Activated naive CD8-positive, alpha-beta T cell treated with anti-CD3 and anti-CD28 coated beads for 36 hours (primary cell): ENCODE data around the gene TMEM229B. TPM values are rescaled to one million over a fixed set of nuclear protein-coding genes. Genes with fewer than 3 reads are reported as not detected.

ENCODE experiments used
- DNase-seq: peaks from one replicate; pipeline ENCODE4 v3.0.0; 2021
- H3K27ac Mint-ChIP-seq: one replicate; pipeline ENCODE4 v1.8.0; 2022; ENCODE audit warnings: mild to moderate bottlenecking, moderate library complexity, mixed read lengths
- H3K27me3 Mint-ChIP-seq: one replicate; pipeline ENCODE4 v1.8.0; 2022; ENCODE audit warnings: mild to moderate bottlenecking, mixed read lengths
- H3K36me3 Mint-ChIP-seq: one replicate; pipeline ENCODE4 v1.8.0; 2021; ENCODE audit warnings: mild to moderate bottlenecking, mixed read lengths
- H3K4me1 Mint-ChIP-seq: one replicate; pipeline ENCODE4 v1.8.0; 2021; ENCODE audit warnings: mixed read lengths
- H3K4me3 Mint-ChIP-seq: one replicate; pipeline ENCODE4 v1.8.0; 2022; ENCODE audit warnings: mild to moderate bottlenecking, moderate library complexity, mixed read lengths
- H3K9me3 Mint-ChIP-seq: one replicate; pipeline ENCODE4 v1.8.0; 2022; ENCODE audit warnings: mixed read lengths
- total RNA-seq, 2 experiments: library from RNA; stranded (reverse); gene quantifications; one replicate each; pipeline ENCODE4 v1.2.3, GENCODE V29; 2021

Gene TMEM229B
- total RNA-seq, 2 experiments from 2014 or later, result 3.1 to 3.5 TPM

DNA sequence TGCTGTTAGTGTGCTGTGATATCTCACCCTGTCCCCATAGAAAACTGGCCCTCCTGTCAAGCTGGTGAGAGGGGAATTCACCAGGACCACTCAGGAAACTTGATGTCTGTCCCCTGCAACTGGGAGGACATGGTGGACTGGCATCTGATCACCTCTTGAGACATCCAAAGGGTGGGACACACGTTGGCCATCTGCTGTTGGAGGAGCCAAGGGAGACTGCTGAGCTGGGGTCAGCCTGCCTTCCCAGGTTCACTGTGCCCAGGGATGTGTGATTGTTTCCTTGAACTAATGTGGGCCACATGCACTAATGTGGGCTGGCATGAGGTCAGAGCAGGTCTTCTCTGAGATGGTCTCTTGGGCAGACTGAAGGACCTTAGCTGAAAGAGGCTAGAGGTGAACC, 16.7 kb upstream of the TMEM229B start:
- Mint-ChIP-seq H3K4me3 (no peak overlapping the region), H3K27me3 (no peaks in the 10 kb centered on the region), H3K4me1 (no peaks in the 10 kb centered on the region), H3K27ac (no peak overlapping the region), H3K9me3 (no peaks in the 10 kb centered on the region), H3K36me3 (no peaks in the 10 kb centered on the region)
- DNase-seq, result no peak

DNA sequence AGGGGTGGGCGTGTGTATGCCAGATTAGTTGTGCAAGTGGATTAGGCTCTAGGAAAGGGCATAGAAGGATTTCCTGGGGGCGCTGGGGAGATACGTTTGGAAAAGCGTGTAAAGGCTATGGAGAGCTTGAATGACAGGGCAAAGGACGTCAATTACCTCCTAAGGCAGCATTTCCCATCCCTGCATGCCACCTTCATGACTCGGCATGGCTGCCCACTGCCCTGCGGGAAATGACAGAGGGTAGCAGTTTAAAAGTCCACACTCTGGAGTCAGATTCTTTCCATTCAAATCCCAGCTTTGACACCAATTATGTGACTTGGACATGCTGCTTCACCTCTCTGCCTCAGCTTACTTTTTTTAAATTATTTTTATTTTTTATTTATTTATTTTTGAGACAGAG, 14.8 kb upstream of the TMEM229B start:
- H3K27me3 Mint-ChIP-seq, result no peaks in the 10 kb centered on the region
- H3K4me1 Mint-ChIP-seq, result no peaks in the 10 kb centered on the region
- H3K9me3 Mint-ChIP-seq, result no peaks in the 10 kb centered on the region
- H3K36me3 Mint-ChIP-seq, result no peaks in the 10 kb centered on the region
- DNase-seq, result no peak
- H3K27ac Mint-ChIP-seq, result no peak overlapping the region
- H3K4me3 Mint-ChIP-seq, result no peak overlapping the region

- Mint-ChIP-seq H3K27ac (no peak overlapping the region), H3K9me3 (no peaks in the 10 kb centered on the region), H3K36me3 (no peaks in the 10 kb centered on the region), H3K4me1 (peaks cover 3% of the 10 kb centered on the region), H3K4me3 (no peak overlapping the region), H3K27me3 (no peaks in the 10 kb centered on the region)
- no peak for DNase-seq
Observed at GRCh38 chr14:67502867-67503266, 14.3 kb upstream of the TMEM229B start.

DNA sequence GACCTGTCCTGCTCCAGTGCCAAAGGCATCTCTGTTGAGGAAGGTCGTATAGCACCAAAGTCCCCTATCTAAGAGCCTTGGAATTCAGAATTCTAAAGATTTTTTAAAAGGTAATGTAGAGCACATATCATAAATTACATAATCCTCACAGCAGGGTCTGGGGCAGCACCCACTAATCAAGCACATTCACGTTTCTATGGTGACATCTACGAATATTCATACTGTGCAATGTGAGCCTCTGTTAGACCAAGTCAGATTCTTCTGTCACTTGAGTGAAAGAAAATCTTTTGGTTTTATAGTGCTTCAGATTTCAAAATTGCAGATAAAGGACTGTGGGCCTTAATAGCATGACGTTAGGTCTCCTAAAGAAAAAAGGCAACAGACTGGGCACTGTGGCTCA, 13.1 kb upstream of the TMEM229B start:
- Mint-ChIP-seq H3K27me3 (no peaks in the 10 kb centered on the region), H3K4me1 (peaks cover 9% of the 10 kb centered on the region), H3K27ac (no peak overlapping the region), H3K36me3 (no peaks in the 10 kb centered on the region), H3K9me3 (no peaks in the 10 kb centered on the region), H3K4me3 (no peak overlapping the region)
- DNase-seq, result no peak

DNA sequence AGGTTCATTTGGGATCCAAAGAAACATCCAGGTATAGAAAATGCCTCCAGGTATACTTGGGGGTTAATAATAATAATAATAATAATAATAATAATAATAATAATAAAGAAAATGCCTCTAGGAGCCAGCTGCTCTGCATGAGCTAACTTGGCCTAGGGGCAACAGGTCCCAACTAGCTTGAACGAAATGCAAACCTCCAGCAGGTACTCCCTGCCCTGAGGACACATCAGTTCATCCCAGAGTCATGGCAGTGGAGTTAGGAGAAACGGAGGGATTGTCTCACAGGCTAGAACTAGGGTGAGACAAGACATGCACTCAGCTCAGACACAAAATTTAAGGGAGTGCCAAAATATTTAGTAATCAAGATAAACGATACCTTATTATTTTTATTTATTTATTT, 12.5 kb upstream of the TMEM229B start:
- H3K36me3 Mint-ChIP-seq, result no peaks in the 10 kb centered on the region

DNA sequence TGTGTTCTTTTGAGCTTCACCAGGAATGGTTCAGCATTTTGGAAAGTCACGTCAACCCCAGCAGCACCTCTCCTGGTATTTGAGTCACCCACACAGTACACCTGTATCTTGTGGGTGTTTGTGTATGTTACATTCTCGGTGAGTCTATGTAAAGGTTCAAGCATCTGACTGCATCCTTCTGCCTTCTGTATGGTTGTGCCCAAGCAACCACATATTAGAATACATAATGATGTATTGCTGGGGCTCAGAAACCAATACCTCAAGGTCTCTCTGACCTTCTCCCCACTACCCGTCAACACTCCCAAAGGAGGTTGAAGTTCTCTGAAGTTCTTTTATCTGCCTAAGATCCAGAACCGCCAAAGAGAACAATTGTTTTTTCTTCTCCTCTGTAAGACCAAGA, 9.2 kb upstream of the TMEM229B start:
- DNase-seq, result no peak
- peaks cover 9% of the 10 kb centered on the region for H3K4me1 Mint-ChIP-seq
- H3K36me3 Mint-ChIP-seq, result peaks cover 8% of the 10 kb centered on the region
- H3K4me3 Mint-ChIP-seq, result no peak overlapping the region
- H3K27ac Mint-ChIP-seq, result no peak overlapping the region
- peaks cover 13% of the 10 kb centered on the region for H3K9me3 Mint-ChIP-seq
- H3K27me3 Mint-ChIP-seq, result no peaks in the 10 kb centered on the region

More for the DNA sequence above, 12.5 kb upstream of the TMEM229B start:
- no peak overlapping the region for H3K27ac Mint-ChIP-seq
- DNase-seq, result no peak
- no peak overlapping the region for H3K4me3 Mint-ChIP-seq
- no peaks in the 10 kb centered on the region for H3K27me3 Mint-ChIP-seq
- no peaks in the 10 kb centered on the region for H3K9me3 Mint-ChIP-seq
- H3K4me1 Mint-ChIP-seq, result peaks cover 9% of the 10 kb centered on the region

DNA sequence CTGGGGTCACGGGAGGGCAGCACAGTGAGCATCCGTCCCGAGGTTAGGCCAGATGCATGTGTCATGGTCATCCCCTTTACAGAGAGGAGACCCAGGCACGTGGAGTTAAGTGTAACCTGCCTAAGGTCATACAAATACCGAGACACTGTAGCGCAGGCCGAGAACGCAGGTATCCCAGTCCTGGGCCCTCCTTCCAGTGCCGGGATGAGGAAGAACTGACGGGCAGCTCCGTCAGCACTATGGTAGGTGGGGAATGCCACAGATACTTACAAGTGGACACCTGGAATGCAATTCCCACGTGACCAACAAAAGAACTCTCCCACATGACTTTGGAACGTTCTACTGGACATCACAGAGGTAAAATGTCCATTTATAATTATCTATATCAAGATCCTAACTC, 8.7 kb upstream of the TMEM229B start:
- no peak overlapping the region for H3K27ac Mint-ChIP-seq
- DNase-seq, result no peak
- H3K9me3 Mint-ChIP-seq, result peaks cover 17% of the 10 kb centered on the region
- H3K4me3 Mint-ChIP-seq, result no peak overlapping the region
- no peaks in the 10 kb centered on the region for H3K27me3 Mint-ChIP-seq
- H3K4me1 Mint-ChIP-seq, result peaks cover 9% of the 10 kb centered on the region
- peaks cover 11% of the 10 kb centered on the region for H3K36me3 Mint-ChIP-seq

DNA sequence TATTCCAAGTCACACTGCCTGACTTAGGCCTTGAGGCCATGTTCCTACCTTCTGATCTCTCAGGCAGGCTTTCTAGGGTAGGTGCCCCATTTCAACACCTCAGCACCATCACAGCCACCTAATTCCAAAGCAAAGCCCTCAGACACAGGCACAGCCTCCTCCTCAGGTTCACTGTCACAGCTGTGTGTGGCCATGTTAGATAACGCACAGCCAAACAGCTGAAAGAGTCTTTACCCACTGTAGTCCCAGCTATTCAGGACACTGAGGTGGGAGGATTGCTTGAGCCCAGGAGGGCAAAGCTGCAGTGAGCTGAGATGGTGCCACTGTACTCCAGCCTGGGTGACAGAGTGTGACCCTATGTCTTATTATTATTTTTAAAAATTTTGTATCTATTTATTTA, 7.3 kb upstream of the TMEM229B start:
- peaks cover 11% of the 10 kb centered on the region for H3K36me3 Mint-ChIP-seq
- peaks cover 11% of the 10 kb centered on the region for H3K4me1 Mint-ChIP-seq
- no peak for DNase-seq
- peaks cover 17% of the 10 kb centered on the region for H3K9me3 Mint-ChIP-seq
- H3K27me3 Mint-ChIP-seq, result no peaks in the 10 kb centered on the region
- no peak overlapping the region for H3K4me3 Mint-ChIP-seq
- no peak overlapping the region for H3K27ac Mint-ChIP-seq

DNA sequence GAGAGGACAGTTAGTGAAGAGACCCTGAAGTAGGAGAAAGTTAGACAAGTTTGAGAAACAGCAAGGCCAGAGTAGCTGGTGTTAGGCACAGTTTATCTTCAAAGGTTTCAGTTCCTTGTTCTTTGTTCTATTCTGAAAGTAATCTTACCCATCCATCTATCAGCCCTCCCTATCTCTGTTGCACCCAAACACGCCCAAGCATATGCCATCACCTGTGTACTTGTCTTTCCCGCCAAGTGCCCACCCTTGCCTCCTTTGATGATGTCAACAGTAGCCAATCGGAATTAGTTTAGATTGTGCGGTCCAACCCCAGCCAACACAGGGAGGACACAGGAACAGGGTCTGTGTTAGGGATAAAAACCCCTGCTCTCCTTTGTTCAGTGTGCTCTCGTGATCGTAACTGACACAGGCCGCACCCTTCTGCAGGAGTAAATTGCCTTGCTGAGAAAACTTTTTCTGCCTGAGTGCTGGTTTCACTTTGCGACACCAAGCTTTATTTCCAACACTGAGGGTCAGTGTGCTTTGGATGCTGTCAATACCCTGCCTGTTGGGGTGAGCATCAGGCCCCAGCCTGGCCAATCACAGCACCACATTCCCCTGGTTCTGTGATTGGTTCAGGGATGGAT, 4.7 kb upstream of the TMEM229B start:
- Mint-ChIP-seq H3K4me1 (peaks cover 29% of the 10 kb centered on the region), H3K9me3 (peaks cover 17% of the 10 kb centered on the region), H3K4me3 (no peak overlapping the region), H3K27ac (no peak overlapping the region), H3K27me3 (no peaks in the 10 kb centered on the region), H3K36me3 (peaks cover 11% of the 10 kb centered on the region)
- DNase-seq, result no peak

DNA sequence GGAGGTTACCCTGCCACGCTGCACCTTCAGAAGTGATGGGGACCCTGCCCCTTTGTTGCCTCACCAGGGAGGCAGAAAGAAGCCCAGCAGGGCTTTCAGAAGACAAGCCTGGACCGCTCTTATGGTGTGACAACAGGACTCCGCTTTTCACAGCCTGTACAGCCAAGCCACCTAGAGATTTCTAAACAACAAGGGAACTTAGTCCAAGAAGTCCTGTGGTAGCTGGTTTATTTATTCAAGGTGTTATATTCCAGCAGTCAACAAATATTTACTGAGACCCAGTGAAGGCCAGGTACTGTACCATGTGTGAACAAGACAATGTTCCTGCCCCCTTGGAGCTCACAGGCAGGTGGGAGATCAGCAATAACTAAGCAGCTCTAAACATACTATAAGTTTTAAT, 4.0 kb upstream of the TMEM229B start:
- peaks cover 29% of the 10 kb centered on the region for H3K4me1 Mint-ChIP-seq
- no peak overlapping the region for H3K27ac Mint-ChIP-seq
- H3K9me3 Mint-ChIP-seq, result peaks cover 17% of the 10 kb centered on the region
- no peak for DNase-seq
- peaks cover 12% of the 10 kb centered on the region for H3K36me3 Mint-ChIP-seq
- H3K27me3 Mint-ChIP-seq, result no peaks in the 10 kb centered on the region
- no peak overlapping the region for H3K4me3 Mint-ChIP-seq

GRCh38 chr14:67491741-67492507, 3.4 kb upstream of the TMEM229B start:
- no peak overlapping the region for H3K4me3 Mint-ChIP-seq
- peaks cover 33% of the 10 kb centered on the region for H3K4me1 Mint-ChIP-seq
- H3K36me3 Mint-ChIP-seq, result peaks cover 19% of the 10 kb centered on the region
- no peak for DNase-seq
- peak overlapping the region; percentile 20 for H3K27ac Mint-ChIP-seq
- peaks cover 17% of the 10 kb centered on the region for H3K9me3 Mint-ChIP-seq
- H3K27me3 Mint-ChIP-seq, result no peaks in the 10 kb centered on the region

DNA sequence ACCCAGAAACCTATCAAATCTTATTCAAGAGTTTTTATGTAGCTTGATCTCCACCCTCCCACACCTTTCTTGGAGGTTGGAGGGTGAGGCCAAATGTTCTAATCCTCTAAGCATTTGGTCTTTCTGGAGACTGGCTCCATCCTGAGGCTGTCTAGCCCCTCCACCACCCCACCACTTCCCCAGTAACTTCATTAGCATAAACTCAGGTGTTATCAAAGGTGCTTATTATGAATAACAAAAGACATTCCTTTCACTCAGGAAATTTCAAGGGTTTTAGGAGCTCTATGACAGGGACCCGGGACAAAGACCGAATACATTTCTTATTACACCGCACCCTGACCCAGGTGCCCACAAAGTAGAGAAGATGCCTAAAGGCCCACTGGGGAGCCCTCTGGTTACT, 2.8 kb upstream of the TMEM229B start:
- peaks cover 36% of the 10 kb centered on the region for H3K4me1 Mint-ChIP-seq
- H3K27ac Mint-ChIP-seq, result no peak overlapping the region
- DNase-seq, result no peak
- peaks cover 24% of the 10 kb centered on the region for H3K36me3 Mint-ChIP-seq
- H3K9me3 Mint-ChIP-seq, result peaks cover 21% of the 10 kb centered on the region
- H3K27me3 Mint-ChIP-seq, result no peaks in the 10 kb centered on the region
- H3K4me3 Mint-ChIP-seq, result no peak overlapping the region

DNA sequence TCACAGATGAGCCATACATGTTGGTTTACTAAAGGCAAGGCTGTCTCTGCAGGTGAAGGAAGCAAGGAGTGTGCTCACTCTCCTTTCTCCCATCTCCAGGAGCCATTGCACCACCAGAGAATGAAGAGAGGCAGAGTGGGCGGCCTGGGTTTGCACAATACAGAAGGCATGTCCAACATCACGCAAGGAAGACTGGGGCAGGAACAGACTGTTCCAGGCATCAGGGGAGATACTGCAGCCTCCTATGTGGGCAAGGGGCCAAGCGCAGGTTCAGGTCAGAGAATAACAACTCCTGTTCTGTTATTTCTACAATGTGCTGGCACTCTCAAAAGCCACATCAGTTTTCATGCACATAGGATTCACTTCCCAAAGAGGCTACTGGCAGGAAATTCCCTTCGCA, 1.7 kb upstream of the TMEM229B start:
- Mint-ChIP-seq H3K36me3 (peaks cover 28% of the 10 kb centered on the region), H3K9me3 (peaks cover 21% of the 10 kb centered on the region), H3K27ac (no peak overlapping the region), H3K27me3 (no peaks in the 10 kb centered on the region), H3K4me1 (peaks cover 47% of the 10 kb centered on the region), H3K4me3 (no peak overlapping the region)
- DNase-seq, result no peak

- H3K9me3 Mint-ChIP-seq, result peaks cover 4% of the 10 kb centered on the region
- peak overlapping the region; percentile 81 for H3K4me3 Mint-ChIP-seq
- peak overlapping the region; percentile 97 for H3K27ac Mint-ChIP-seq
- H3K4me1 Mint-ChIP-seq, result peaks cover 57% of the 10 kb centered on the region
- peaks cover 17% of the 10 kb centered on the region for H3K36me3 Mint-ChIP-seq
- no peak for DNase-seq
- H3K27me3 Mint-ChIP-seq, result no peaks in the 10 kb centered on the region
Observed at GRCh38 chr14:67487332-67487731, 1.2 kb downstream of the TMEM229B start.

DNA sequence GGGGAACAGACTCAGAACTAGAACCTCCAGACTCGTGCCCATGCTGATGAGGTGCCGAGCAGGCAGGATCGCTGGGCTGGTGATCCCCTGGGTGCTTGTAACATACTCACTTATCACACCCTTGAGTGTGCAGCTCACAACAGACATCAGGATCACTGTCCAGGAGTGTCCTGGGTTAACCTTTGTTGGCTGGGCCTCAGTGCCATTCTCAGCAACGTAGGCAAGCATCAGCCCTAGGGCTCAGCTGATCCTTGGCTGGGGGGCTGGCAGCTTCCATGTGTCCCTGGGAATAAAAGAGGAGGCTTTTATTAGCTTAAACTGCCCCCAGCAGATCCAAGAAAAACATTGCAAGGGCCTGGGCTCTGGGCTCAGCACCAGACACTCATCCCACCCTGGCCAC, 1.6 kb downstream of the TMEM229B start:
- peaks cover 17% of the 10 kb centered on the region for H3K36me3 Mint-ChIP-seq
- no peak overlapping the region for H3K27ac Mint-ChIP-seq
- no peaks in the 10 kb centered on the region for H3K27me3 Mint-ChIP-seq
- no peak overlapping the region for H3K4me3 Mint-ChIP-seq
- peaks cover 56% of the 10 kb centered on the region for H3K4me1 Mint-ChIP-seq
- DNase-seq, result no peak
- H3K9me3 Mint-ChIP-seq, result peaks cover 4% of the 10 kb centered on the region

- Mint-ChIP-seq H3K27ac (no peak overlapping the region), H3K27me3 (no peaks in the 10 kb centered on the region), H3K4me1 (peaks cover 61% of the 10 kb centered on the region), H3K9me3 (peaks cover 4% of the 10 kb centered on the region), H3K4me3 (no peak overlapping the region), H3K36me3 (peaks cover 17% of the 10 kb centered on the region)
- DNase-seq, result no peak
Observed at GRCh38 chr14:67485501-67486095, 2.9 kb downstream of the TMEM229B start.
